GM18907 (cell line): Measurements from ENCODE around the gene MAX.

ENCODE experiments used
- ATAC-seq: cut with Tn5 transposase; IDR thresholded peaks from one replicate; pipeline ENCODE4 v1.9.1; 2021; ENCODE audit warnings: mild to moderate bottlenecking, moderate library complexity; ENCODE audit not compliant: unreplicated experiment

Gene MAX, protein sequence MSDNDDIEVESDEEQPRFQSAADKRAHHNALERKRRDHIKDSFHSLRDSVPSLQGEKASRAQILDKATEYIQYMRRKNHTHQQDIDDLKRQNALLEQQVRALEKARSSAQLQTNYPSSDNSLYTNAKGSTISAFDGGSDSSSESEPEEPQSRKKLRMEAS

DNA sequence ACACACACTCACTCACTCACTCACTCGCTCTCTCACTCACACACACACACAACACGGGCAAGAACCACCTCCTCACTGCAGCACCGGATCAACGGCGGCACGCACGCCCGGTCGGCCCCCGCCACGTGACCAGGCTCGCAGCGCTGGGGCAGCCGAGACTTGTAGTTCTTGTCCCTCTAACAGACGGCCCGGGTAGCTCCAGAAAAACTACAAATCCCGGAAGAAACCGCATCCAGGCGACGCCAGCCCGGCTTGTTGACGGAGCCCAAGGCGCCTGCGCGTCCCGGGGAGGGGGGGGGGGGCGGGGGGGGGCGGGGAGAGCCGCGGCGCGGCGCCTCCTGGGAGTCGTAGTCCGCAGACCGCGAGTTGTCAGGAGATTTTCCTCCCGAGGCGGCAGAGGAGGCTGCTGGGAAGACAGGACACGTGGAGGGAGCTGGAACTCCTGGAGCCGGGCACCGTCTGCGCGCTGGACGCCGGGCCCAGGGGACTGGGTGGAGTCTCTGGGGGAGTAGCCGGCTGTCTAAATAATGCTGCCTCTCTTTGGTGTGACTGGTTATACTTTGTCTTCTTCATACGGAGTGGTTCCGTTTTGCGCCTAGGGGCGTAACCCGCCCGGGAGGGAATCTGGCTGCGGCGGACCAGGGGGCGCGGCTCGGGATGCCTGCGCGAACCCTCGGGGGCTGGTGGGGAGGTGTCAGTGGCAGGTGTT lies at the start of gene MAX:
TSS of gene MAX (minus strand) at position 77 of the 709 bp plus-strand sequence. CDS start 178 bp downstream, outside the sequence.
- peak; percentile 89 for ATAC-seq

GRCh38 chr14:65151609-65151956 lies 49.3 kb upstream of the MAX start:
- ATAC-seq = no peak

DNA sequence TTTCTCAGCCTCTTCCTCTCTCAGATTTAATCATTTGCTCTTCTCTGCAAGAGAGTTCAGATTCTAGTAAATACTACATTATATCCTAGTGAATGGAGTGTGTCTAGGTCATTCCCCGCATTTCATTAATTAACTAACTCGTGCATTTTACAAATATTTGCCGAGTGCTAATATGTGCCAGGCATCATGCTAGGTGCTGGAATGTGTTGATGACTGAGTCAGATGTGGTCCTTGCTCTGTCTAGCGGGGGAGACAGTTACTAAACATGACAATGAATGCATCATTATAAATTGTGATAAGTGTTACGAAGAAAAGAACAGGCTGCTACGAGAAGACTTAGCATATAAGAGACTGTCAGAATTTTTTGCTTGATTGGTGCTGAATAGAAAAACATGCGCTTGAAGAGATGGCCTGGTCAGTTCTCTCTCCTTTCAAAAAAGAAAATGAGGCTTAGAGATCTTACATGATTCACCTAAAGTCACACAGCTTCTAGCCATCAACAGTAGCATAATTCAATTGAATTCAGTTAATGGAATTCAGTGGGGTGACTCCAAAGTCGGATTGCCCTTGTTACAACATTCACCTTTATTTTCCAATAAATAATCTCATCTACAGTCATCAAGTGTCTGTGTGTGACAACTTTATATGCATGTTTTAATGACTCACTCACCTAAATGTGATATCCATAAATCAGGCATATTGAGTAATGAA lies 48.7 kb upstream of the MAX start:
- ATAC-seq = no peak

DNA sequence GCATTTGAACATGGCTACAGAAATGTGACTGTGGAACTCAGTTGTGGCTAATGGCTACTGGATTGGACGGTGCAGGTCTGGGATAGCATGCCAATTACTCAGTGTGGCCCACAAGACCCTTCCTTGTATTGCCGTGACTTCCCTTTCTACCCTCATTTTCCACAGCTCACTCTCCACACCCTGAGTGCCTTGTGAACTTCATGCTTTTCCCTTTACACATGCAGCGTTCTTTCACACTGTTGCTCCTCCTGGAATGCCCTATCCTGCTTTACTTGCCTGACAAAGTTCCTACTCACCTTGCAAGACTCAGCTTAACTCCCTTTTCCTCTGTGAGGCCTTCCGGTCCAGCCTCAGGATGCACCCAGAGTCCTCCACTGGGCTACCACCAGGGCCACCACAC lies 46.8 kb upstream of the MAX start:
- no peak for ATAC-seq

- ATAC-seq = no peak
Measured at GRCh38 chr14:65144170-65144569, 41.9 kb upstream of the MAX start.

- ATAC-seq = no peak
Measured at GRCh38 chr14:65142914-65143625, 40.8 kb upstream of the MAX start.

DNA sequence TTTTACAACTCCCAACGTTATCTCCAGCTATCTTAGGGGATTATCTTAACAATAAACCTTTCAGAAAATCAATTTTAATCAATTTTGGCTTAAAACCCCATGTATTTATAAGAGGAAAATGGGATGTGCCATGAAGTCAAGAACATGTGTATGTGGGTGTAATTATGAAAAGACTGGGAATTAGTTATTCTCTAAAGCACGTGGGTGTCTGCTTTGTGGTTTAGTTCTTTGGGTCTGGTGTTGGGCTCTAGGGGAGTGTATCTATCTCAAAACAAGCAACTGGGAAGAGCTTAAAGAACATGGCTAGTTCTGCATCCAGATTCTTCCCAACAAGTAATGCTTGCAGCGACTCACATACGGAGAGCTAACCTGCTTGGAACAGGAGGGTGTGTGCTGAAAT lies 40.1 kb upstream of the MAX start:
- ATAC-seq = no peak

GRCh38 chr14:65141523-65141922 lies 39.2 kb upstream of the MAX start:
- no peak for ATAC-seq

- no peak for ATAC-seq
Measured at GRCh38 chr14:65137648-65138307, 35.5 kb upstream of the MAX start.

- ATAC-seq = no peak
Measured at GRCh38 chr14:65134651-65135579, 32.6 kb upstream of the MAX start.

DNA sequence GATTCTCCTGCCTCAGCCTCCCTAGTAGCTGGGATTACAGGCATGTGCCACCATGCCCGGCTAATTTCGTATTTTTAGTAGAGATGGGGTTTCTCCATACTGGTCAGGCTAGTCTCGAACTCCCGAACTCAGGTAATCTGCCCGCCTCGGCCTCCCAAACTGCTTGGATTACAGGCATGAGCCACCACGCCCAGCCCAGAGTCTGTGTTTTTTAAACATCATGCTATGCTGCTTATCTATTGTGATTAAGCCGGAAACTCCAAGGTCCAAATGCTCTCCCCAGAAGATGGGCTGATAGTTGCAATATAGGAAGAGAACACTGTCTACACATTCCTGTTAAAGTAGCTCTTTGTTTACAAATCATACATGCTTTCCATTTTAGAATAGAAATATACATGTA lies 30.5 kb upstream of the MAX start:
- ATAC-seq = no peak

- ATAC-seq = no peak
Measured at GRCh38 chr14:65131301-65131701, 29.0 kb upstream of the MAX start.

GRCh38 chr14:65128096-65128495 lies 25.8 kb upstream of the MAX start:
- no peak for ATAC-seq

DNA sequence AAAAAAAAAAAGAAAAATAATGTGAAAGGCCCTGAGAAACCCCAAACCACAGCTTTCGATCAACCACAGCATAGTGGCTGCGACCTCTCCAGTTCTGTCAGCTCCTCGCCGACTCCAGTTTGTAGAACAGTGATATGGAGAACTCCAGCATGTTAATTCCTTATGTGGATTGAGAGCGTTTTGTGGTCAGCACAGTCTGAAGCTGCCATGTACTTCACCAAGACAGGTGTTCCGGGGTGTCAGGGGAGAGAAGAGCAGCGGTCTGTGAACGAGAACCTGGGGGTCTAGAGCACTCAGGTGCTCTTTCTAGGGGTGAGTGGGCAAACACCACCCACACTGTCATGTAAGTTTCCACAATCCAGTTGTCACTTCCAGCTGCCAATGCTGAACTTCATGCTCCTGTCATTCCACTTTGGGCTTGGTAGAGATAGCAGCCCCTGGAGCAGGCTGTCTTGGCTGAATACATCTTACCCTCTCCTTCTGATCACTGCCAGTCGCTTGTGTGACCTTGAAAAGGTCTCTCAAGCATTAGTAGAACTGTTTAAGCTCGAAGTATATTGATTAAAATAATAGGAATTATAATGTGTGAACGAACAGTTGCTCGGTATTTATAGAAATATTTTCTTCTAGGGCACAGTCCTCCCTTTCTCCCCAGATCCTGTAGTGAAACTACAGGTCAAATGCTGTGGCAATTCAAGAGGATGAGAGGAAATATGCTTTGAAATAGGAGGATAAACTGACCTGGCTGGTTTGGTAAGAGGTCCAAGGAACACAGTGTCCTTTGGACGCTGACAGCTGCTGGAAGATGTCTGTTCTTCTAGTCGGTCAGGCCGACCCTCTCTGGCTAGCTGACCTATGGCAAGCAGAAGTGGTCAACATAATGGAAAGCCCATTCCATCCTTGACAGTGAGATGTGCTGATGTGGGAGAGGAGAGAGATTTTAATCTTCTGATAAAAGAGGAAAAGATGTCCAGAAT lies 15.7 kb upstream of the MAX start:
- ATAC-seq = no peak

DNA sequence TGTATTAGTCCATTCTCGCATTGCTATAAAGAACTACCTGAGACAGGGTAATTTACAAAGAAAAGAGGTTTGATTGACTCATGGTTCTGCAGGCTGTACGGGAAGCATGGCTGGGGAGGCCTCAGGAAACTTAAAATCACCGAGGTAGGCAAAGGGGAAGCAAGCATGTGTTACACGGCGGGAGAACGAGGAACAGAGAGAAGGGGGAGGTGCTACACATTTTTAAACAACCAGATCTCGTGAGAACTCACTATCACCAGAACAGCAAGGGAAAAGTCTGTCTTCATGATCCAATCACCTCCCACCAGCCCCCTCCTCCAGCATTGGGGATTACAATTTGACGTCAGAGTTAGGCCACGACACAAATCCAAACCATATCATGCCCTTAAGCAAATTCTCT lies 13.3 kb upstream of the MAX start:
- ATAC-seq = no peak

- no peak for ATAC-seq
Measured at GRCh38 chr14:65110525-65110924, 8.2 kb upstream of the MAX start.

- no peak for ATAC-seq
Measured at GRCh38 chr14:65109357-65109756, 7.0 kb upstream of the MAX start.

GRCh38 chr14:65107200-65107599 lies 4.9 kb upstream of the MAX start:
- no peak for ATAC-seq

GRCh38 chr14:65106736-65107135 lies 4.4 kb upstream of the MAX start:
- no peak for ATAC-seq
